HG02885 (cell line): ENCODE data around the gene NLRP9.

Source experiments
- ATAC-seq: cut with Tn5 transposase; IDR thresholded peaks from one replicate; pipeline ENCODE4 v1.9.1; 2021; ENCODE audit warnings: mild to moderate bottlenecking; ENCODE audit not compliant: unreplicated experiment, poor library complexity

NLRP9 gene

GRCh38 chr19:55689411-55690108 lies 48.6 kb downstream of the NLRP9 start:
- no peak for ATAC-seq

DNA sequence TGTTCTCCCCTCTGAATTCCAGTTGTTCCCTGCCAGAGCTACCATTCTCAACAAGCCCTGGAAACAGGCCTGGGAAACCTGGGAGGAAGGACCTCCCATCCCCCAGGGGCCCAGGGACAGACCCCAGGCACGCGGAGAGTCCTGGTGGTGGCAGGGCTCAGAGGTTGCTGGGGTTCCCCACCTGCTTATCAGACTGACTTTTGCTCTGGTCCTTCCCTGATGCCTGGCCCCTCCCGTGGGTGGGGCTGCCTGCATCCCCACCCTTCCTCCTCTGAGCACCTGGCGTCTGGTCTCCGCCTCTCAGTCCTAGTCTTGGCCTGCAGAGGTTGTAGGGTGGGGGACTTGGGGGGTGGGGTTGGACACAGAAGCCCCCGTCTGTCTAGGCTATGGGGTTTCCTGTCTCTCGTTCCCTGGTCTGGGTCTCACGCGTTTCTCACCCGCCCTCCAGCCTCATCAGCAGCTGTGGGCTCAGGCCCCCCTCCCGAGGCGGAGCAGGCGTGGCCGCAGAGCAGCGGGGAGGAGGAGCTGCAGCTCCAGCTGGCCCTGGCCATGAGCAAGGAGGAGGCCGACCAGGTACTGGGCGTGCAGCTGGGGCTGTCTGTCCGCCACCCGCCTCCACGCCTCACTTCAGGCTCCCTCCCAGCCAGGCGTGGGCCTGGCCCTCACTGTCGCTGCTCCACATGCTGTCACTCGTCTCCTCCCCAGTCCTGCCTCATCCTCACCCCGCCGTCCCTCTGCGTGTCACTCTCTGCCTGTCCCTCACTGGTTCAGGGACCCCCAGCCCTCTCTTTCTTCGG lies 49.6 kb downstream of the NLRP9 start:
- ATAC-seq, result no peak

- no peak for ATAC-seq
Measured at GRCh38 chr19:55687281-55688201, 50.7 kb downstream of the NLRP9 start.

DNA sequence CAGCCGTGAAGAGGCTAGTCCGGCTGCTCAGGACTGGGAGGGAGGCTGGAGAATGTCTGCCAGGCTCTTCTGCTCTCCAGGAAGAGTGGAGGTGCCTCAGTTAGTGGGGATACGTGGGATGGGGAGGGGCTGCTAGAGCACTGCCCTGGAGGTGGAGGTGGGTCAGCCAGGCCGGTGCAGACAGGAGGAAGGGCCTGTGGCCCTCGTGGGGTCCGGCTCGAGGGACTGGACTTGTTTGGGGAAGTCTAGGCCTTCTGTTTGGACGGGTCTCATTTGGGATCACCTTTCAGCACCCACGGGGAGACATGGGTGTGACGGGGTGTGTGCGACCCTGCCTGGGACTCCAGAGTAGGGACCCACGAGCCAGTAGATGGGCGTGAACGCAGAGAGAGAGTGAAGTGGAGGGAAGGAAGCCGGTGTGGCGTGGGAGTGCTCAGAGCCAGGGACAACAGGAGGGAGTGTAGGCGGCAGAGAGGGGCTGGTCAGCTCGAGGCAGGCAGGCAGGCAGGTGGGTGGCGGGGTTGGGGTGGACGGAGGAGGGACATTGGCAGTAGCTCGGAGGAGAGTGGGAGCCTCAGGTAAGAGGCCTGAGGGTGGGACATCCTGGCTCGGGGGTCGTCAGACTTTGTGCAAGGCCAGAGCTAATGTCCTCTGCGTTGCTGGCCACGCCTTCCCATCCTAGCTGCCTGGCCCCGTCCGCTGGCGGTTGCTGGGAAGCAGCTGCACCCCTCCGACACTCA lies 51.7 kb downstream of the NLRP9 start:
- ATAC-seq, result no peak

DNA sequence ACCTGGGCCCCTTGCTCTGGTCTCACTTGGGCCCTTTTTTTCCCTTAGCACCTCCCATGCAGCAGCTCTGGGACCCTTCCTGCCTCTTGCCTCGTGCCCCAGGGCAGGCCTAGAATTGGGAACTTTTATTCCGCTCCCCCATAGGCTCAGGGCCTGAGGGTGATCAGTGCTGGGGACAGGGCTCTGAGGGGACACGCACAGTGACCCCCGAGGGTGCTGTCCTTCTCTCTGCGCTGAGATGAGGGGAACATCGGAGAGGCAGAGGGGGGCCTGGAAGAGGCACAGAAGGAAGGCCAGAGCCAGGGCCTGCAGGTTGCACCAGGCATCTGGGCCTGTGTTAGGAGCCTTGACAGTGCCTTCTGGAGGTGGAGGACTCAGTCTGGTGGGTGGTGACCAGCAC lies 52.4 kb downstream of the NLRP9 start:
- no peak for ATAC-seq

DNA sequence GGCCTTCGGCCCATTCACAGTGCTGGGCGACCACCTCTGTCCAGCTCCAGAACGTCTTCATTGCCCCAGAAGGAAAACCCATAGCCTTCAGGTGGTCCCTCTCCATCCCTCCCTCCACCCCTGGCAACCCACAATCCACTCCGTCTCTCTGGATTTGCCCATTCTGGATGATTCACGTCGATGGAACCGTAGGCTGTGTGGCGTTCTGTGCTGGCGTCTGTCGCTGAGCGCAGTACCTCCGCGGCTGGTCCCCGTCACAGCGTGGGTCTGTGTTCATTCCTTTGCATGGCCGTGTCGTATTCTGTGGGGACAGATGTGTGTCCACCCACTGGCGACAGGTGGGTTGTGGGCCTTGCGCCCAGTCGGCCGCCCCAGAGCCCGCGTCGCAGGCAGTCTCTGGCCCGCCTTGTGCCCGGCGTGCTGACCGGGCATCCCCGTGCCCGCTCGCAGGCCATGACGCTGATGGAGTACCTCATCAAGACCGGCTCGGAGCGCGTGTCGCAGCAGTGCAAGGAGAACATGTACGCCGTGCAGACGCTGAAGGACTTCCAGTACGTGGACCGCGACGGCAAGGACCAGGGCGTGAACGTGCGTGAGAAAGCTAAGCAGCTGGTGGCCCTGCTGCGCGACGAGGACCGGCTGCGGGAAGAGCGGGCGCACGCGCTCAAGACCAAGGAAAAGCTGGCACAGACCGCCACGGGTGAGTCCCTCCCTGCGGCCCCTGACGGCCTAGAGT lies 53.1 kb downstream of the NLRP9 start:
- no peak for ATAC-seq

DNA sequence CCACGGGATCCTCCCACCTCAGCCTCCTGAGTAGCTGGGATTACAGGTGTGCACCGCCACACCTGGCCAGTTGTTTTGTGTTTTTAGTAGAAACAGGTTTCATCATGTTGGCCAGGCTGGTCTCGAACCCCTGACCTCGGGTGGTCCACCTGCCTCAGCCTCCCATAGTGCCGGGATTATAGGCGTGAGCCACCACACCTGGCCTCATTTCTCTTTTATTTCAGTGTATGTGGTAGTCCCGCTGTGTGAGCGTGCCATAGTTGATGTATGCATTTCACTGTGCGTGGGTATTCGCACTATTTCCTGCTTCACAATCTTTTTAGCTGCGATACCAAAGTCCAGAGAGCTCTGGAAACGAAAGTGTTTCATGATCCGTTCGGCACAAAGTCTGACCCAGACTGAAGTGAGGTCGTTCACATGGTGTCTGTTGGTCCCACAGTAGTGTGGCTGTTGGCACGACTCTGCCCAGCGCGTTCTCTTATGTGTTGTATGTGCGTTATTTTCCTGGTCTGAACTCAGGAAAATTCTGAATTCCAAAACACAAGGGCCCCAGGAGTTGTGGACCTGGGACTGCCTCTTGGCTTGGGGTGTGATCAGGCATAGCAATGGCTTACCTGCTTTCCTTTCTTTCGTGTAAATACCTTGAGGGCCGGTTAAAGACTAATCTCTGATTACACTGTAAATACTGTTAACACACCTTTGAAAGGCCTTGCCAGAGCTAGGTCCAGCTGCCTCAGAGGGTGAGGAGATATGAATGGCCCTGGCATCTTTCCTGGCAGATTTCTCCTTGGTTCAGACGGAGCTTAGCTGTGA lies 54.5 kb downstream of the NLRP9 start:
- no peak for ATAC-seq

GRCh38 chr19:55681131-55682092 lies 56.8 kb downstream of the NLRP9 start:
- ATAC-seq, result no peak

GRCh38 chr19:55680339-55681130 lies 57.7 kb downstream of the NLRP9 start:
- no peak for ATAC-seq

DNA sequence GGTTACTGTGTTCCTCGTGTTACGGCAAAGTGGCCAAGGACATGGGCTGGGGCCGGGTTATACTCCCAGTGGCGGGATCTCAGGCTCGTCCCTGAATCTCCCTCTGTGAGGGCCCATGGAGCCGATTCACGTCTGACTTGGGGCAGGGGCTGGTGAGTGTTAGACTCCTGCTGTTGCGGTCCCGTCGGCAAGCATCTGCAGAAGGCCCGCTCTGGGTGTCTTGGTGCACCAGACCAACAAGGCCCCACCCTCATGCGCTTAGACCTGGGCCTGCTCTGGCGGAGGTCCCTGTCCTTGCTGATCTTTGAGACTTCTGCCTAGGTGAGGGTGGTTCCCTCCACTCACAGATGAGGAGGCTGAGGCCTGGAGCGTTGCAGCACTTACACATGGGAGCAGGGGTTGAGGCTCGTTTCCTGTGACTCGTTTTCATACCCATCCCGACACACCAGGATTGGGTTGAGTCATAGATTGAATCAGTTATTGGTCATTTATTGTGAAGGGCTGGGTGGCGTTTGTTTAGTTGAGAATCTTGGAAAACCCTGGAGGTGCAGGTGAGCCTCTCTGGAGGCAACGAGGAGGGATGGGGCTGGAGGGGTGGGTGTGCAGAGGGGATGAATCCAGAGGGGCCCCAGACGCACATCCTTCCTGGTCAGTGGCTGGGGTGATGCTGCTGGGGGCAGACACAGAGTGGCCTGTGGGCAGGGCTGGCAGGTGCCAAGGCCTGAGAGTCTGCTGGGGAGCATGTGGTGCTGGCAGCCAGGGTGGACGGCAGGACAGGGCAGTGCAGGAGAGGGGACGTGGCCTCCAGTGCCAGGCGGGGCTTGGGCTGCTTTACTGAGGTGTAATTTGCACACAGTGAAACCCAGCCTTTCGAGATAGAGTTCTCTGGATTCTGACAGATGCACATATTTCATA lies 58.6 kb downstream of the NLRP9 start:
- no peak for ATAC-seq

- ATAC-seq, result peak; percentile 74
Measured at GRCh38 chr19:55678121-55678671, 60.0 kb downstream of the NLRP9 start.

DNA sequence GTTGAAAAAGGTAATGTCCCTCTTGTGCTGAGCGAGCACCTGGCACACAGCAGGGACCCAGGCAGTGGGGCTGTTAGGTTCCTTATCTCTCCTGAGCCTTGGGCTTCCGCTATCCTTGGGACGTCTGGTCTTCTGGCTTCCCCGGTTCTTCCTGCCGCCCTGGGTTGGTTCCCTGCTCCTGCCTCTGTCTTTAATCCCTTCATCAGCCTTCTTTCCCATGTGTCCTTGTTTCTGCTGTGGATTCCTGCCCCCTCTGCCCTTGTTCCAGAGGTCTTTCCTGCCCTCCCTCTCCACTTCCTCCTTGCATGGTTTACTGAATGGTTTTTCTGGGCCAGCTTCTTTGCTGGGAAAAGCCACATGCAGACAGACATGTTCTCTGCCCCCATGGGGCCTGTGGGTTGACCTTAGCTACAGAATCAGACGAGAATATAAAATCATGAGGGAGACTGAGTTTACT lies 60.6 kb downstream of the NLRP9 start:
- ATAC-seq, result no peak

DNA sequence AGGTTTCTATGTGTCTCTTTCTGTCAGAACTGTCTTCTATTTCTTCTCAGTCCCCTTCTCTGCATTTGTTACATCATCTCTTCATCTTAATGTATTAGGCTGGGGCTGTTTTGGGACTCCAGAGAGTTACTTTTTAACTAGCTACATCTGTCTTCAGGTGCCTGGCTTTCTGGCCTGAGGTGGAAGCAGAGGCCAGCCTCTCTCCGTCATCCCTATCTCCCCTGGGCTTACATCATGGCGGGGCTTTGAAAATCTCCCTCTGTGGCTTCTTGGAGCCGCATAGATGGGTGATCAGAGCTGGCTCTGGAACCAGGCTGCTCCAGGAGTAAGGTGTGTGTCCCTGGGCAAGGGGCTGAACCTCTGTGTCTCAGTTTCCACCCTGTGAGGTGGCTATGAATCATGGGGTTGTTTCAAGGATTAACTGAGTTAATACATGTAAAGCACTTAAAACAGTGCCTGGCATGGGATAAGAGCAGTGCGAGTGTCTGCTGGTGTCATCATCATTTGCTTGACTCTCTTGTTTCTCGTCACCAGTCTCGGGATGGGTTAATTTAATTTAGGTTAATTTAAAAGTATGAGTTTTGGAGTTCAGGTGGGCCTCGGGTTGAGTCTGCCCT lies 61.2 kb downstream of the NLRP9 start:
- no peak for ATAC-seq

- ATAC-seq, result no peak
Measured at GRCh38 chr19:55676383-55676782, 61.8 kb downstream of the NLRP9 start.
